Hepatocyte (in vitro differentiated cells): ENCODE measurements around the gene LYVE1.

Experiments used
- EZH2 ChIP-seq: fragments of 200-600 bp; sonication (generic); IDR thresholded peaks from 2 replicates; pipeline ENCODE4 v1.6.1; 2016; ENCODE audit warnings: antibody characterized with exemption, mild to moderate bottlenecking, borderline replicate concordance
- TF ChIP-seq, protein P1 (sequence below): fragments of 200-600 bp; sonication (generic); IDR thresholded peaks from 2 replicates; pipeline ENCODE4 v1.5.1; 2016; ENCODE audit warnings: antibody characterized with exemption, mild to moderate bottlenecking; ENCODE audit not compliant: poor library complexity

DNA sequence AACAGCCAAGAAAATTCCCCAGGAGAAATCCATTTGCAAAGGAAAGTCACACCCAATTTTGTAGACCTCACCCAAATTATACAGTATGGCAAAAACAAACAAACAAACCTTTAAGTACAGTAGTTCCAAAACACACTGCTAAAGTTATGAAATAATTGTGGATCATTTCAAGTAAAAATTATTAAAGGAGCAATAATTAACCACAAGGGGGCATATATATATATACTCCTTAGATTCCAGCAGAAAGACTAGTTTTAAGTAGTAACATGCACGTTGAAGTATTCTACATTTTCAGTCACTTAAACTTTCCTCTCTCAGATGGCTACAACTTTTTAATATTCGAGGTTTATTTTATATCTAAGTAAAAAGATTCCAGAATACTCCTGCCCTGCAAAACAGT, 54.3 kb downstream of the LYVE1 start:
- TF ChIP-seq EZH2 = no peak
- TF ChIP-seq, protein P1, sequence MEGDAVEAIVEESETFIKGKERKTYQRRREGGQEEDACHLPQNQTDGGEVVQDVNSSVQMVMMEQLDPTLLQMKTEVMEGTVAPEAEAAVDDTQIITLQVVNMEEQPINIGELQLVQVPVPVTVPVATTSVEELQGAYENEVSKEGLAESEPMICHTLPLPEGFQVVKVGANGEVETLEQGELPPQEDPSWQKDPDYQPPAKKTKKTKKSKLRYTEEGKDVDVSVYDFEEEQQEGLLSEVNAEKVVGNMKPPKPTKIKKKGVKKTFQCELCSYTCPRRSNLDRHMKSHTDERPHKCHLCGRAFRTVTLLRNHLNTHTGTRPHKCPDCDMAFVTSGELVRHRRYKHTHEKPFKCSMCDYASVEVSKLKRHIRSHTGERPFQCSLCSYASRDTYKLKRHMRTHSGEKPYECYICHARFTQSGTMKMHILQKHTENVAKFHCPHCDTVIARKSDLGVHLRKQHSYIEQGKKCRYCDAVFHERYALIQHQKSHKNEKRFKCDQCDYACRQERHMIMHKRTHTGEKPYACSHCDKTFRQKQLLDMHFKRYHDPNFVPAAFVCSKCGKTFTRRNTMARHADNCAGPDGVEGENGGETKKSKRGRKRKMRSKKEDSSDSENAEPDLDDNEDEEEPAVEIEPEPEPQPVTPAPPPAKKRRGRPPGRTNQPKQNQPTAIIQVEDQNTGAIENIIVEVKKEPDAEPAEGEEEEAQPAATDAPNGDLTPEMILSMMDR = peak; percentile 48
